Activated T-cell treated with anti-CD3 and anti-CD28 coated beads for 24 hours (primary cell): ENCODE measurements around the gene CTSH.
A peak's percentile ranks its signal among the peaks of the same experiment; 100 is the strongest.
"Not testable (repeated sequence)": the region's sequence is repeated elsewhere in the genome, so short reads cannot be mapped to it uniquely, and the experiment has no call there.

Source experiments
- DNase-seq: peaks from one replicate; pipeline ENCODE4 v3.0.0-alpha.2; 2020; ENCODE audit warnings: low read depth

The CTSH gene

DNA sequence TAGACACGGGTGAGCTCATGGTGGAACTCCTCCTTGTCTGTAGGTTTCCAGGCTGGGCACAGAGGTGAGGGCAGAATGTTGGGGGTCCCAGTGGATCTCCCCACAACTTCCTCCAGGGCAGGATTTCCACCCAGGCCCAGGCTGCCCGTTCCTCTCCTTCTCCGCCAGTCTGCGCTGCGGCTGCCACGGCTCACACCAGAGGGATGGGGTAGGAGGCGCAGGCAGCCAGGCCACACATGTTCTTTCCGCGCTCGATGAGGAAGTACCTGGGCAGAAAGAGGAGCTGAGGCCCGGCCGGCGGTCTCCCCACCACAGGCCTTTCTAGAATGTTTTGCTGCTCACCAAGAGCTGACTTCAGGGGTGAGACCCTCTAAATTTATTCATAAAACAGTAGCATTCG lies 22.9 kb downstream of the CTSH start:
- DNase-seq: no peak

DNA sequence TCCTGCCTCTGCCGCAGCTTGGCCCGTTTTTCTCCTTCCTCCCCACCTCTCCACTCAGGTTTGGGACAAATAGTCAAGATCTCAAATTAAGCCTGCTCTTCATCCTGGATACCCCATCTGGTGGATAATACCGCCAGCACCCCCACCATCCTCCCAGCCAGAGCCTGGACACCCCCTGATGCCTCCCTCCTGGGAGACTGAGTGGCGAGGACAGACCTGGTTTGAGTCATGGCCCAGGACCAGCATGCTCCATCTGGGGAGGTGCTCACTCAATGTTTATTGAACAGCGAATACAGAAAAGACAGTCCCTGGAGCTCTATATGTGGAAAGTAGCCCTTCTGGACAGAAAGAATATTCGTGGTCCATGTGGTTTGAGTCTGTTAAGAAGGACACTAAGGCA lies 23.3 kb downstream of the CTSH start:
- DNase-seq: no peak

DNA sequence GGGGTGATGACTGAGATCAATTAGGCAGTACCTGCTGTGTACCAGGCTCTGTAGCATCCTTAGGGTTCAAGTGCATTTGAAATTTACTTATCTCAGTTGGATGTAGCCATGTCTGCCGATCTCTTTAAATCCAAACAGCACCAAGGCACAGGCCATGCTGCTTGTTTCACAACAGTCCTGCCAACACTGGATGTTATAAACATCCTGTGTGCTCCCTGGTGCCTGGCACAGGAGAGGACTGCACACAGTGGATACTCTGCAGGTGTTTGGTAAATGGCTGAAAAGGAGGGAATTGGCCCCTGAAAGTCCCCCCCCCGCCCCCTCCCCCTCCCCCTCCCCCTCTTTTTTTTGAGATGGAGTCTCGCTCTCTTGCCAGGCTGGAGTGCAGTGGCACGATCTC lies 27.0 kb downstream of the CTSH start:
- no peak for DNase-seq

DNA sequence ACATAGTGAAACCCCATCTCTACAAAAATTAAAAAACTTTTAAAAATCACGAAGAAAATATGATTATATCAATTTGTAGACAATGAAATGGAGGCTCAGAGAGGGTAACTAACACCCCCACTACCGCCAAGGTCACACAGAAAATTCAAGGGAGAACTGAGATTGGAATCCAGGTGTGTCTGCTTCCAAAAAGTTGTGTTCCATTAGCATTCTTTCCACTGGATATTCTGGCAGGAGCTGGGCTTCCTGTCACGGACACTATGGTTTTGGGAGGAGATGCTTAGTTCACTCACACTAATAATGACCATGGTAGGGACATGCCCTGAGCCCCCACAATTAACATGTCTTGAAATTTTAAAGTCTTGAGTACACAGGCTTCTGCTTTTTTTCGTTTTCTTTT lies 28.8 kb downstream of the CTSH start:
- DNase-seq: no peak

DNA sequence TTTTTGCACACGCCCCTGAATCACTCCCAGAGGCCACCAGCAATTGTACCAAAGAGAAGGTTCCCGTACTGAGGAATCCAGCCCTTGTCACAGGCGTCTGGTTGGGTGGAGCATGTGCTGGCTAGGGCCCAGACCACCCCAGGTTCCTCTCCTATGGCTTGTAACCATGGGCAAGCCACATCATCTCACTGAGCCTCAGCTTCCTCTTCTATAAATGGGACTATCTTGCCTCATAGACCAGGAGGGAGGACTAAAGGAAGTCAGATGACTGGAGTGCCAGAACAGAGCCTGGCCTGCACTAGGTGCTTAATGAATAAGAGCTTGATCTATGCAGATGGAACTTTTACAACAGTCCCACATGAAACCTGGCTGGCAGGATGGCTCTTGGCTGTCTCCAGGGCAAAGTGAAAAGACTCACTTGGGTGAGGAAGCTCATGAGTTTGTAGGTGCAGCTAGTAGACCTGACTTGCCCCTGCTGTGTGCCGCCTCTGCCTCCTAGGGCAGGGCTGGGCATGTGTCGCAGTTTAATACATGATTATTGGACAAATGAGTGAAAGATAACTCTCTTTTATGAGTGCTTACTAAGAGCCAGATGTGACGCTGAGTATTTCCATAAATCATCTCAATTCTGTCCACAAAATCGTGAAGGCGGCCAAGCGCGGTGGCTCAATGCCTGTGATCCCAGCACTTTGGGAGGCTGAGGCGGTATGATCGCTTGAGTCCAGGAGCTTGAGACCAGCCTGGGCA lies 29.3 kb downstream of the CTSH start:
- no peak for DNase-seq

DNA sequence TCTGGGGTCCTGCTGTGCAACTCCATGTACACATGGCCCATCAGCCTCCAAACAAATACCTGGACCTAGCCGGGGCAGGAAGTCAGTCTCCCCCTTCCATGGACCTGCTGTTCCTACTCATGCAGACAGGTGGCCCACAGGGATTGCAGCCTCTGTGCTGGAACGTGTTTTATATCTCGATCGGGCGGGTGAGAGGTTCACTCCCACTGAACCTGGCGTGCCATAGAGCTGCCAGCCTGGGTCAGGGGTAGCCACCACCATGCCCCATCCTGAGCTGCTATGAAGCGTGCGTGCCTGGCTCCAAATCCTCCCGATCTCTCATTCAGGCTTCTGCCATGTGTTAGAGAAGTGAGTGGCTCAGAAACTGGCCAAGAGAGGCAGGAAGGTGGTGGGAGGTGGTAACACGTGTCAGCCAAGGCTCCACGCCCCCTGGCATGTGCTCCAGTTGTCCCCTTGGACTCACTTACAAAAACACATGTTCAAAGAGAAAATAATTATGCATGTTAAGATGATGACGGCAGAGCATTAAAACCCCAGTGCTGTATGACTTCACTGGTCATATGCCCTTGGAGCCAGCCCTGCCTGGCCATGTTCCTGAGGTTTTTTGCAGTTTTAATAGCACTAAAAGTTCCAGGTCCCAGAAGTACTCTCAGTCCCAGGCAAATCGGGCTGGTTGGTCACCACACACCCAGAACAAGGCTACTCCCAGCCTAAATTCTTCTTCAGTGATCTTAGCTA lies 30.6 kb downstream of the CTSH start:
- no peak for DNase-seq

DNA sequence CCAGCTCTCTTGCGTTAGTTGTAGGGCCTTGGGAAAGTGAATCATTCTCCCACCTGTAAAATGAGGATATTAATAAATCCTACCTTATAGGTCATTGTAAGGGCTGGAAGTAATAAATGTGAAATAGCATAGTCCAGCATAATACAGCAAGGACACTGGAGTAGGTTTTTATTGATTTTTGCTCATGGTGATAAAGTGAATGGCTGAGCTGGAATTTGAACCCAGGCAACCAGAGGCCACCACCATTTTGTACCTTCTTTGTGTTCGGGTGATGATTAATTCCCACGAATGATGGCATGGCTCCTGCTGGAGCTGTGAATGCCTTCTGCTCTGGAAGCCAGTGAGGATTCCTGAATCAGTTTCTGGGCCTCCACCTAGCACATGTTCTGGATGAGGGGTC lies 31.8 kb downstream of the CTSH start:
- DNase-seq: no peak

DNA sequence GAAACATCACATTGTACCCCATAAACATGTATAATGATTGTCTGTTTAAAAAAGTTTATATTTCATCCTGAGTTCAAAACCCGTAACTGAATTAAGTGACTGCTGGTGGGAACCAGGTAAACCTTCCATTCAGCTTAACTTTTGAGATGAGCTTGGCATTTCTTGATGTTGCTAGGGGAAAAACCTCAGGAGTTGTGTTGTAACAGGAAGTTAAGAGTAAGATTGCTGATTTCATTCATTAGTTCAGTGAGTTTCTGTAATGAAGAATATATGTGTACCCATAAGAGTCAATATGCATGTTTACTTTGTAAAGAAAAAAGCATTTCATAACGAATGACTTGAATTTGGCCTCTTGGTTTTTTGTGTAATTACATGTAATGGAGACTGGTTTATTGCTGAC lies 32.5 kb downstream of the CTSH start:
- no peak for DNase-seq

DNA sequence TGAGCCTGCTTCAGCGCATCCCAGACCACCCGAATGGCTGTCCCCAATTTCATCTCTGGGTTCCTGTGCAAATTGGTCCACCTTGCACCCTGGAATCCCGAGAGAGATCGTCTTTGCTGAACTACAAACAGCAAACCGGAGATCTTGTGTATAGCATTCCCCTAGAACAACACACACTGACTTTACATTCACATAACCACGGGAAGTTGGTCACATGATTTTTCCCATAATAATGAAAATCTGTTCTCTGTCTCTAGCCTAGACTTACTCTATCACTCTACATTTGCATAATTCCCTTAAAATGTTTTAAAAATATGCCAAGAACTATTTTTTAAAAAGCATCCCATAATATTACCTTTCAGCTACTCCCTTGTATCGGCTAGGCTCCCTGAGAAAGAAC lies 34.6 kb downstream of the CTSH start:
- DNase-seq: no peak

DNA sequence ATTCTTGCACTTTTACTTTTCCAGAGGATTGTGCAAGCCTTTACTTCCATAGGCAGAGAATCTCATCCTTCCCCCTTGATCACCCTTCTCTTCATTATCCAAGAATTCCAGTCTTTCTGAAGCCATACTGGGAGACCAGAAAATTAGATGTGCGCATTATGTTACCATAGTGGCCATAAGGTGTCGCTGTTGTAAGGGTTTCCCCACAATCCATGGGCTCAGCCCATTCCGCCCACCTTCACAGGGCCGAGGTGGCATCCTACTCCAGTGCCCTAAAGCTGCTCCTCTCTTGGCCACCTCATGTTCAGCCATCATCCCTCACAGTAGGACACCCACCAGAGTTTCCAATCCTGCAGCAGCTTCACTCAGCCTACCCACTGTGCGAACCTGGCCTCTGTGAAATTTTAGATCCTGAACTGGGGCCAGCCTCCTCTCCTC lies 35.0 kb downstream of the CTSH start:
- DNase-seq: peak; percentile 5

DNA sequence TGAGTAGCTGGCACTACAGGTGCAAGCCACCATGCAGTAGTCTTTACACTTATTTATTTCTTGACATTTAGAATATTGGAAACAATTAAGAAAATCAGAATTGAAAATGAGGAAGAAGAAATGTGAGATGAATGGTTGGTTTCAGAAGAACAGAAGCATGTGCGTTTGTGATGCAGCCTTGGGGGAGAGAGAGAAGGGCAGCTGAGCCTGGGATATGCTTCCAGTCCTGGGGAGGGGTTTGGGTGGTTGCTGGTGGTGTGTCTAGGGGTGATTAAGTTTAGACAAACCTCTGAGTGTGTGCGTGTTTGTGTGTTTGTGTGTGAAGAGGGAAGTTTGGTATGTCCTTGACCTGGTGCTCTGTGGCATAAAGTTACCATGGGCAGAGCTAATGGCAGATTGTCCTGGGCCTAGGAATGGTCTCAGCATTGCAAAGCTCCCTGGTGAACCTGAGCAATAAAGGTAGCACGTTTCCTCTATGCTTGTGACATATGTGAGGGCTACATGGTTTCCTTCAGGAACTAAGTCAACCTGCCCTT lies 35.6 kb downstream of the CTSH start:
- no peak for DNase-seq

DNA sequence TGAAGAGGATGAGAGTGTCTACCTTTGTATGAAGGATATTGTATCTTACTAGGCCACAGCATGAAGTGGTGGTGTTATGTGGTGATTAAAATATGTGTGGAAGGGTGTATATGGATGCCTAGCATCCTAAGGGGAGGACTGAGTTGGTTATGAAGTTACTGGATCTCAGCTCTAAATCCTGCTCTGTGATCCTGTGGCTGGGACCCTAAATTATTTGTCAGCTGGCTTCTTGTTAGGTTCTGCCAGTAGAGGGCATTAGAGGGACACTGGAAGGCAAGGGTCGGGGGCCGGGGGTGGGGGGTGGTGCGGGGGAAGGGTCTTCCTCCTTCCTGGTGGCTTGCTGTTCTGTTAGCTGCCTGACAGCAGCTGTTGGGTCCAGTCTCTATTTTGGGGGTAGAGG lies 37.3 kb downstream of the CTSH start:
- no peak for DNase-seq

DNA sequence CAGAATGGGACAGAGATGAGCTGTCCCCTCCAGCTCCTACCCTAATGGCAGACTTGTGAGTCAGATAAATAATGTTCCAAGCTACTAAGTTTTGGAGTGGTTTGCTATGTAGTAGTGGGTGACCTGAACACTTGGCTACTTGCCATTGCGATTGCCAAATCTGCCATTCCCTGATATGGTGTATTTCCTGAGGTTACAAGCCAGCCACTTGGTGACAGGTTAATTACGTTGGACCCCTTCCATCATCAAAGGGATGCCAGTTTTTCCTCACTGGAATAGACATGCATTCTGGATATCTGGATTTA lies 38.6 kb downstream of the CTSH start:
- no peak for DNase-seq

DNA sequence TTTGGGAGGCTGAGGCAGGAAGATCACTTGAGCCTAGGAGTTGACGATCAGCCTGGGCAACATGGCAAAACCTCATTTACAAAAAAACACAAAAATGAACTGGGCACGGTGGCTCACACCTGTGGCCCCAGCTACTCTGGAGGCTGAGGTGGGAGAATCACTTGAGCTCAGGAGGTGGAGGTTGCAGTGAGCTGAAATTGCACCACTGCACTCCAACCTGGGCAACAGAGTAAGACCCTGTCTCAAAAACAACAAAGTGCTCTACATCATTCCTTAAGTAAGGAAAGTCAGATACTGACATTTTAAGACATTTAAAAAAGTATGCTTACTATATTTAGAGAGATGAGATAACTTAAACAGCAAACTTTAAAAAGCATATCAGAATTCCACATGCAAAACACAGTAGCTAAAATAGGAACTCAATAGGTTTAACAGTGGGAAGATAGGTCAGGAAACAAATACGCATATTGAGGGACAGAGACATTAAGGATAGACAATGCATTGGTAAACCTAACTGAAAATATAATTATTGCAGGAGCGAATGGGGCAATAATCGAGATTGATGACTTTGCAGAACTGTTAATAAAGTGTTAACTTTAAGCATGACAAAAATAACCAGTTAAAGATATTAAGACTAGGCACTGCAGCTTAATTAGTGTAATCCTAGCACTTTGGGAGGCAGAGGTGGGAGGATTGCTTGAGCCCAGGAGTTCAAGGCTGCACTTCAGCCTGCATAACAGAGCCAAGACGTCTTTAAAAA lies 40.1 kb downstream of the CTSH start:
- DNase-seq: no peak

DNA sequence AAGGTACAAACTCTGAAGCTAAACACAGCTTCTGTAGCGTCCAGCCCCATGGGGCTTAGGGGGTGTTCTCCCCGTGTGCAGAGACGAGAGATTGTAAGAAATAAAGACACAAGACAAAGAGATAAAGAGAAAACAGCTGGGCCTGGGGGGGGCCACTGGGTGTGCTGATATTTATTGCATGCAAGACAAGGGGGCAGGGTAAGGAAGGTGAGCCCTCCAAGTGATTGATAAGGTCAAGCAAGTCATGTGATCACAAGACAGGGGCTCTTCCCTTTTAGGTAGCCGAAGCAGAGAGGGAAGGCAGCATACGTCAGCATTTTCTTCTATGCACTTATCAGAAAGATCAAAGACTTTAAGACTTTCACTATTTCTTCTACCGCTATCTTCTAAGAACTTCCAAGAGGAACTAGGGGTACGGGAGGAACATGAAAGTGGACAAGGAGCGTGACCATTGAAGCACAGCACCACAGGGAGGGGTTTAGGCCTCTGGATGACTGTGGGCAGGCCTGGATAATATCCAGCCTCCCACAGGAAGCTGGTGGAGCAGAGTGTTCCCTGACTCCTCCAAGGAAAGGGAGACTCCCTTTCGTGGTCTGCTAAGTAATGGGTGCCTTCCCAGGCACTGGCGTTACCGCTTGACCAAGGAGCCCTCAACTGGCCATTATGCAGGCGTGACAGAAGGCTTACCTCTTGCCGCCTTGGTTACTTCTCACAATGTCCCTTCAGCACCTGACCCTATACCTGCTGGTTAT lies 42.4 kb downstream of the CTSH start:
- DNase-seq: not testable (repeated sequence)

DNA sequence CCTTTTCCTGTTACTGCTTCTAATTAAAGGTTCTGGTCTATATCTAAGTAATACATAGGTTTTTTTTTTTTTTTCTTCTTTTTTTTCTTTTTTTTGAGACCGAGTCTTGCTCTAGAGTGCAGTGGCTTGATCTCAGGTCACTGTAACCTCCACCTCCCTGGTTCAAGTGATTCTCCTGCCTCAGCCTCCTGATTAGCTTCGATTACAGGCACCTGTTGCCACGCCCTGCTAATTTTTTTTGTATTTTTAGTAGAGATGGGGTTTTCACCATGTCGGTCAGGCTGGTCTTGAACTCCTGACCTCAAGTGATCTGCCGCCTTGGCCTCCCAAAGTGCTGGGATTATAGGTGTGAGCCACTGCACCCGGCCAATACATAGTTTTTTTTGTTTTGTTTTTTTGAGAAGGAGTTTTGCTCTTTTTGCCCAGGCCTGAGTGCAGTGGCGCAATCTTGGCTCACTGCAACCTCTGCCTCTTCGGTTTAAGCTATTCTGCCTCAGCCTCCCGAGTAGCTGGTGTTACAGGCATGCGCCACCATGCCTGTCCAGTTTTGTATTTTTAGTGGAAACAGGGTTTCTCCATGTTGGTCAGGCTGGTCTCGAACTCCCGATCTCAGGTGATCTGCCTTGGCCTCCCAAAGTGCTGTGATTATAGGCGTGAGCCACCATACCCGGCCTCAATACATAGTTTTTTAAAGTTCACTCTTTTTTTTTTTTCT lies 43.9 kb downstream of the CTSH start:
- not testable (repeated sequence) for DNase-seq

DNA sequence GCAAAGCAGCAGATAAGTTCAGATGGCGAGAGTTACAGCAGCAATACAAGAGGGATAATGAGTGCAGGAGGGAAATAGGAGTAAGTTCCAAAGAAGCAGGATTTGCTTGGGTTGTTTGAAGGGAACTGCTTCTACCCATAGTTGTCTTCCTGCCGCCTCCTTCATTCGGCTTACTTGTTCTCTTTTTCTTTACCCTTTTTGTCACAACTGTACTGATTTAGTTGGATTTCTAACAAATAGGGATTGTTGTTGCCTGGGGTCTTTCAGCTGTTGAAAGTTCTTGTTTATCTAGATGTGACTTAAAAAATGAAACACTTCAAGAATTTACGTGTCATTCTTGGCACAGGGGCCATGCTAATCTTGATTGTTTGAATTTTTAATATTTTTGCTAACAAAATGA lies 46.3 kb downstream of the CTSH start:
- DNase-seq: no peak

DNA sequence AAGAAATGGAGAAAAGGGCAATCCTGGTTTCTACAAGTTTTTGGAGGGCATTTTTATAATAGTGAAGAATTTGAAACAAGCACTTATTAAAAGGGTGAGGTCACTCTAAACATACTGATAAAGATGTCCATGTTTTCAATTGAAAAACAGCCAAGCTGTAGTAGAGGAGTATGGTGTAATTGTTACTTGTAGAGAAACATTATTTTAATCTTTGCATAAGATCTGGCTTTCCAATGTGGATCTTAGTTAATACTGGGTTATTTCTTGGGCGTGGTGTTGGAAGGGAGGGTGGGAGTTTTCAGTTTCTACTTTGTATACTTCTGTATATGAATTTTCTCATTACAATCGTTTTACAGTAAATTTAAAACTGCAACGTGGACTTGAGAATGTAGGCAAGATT lies 49.4 kb downstream of the CTSH start:
- DNase-seq: no peak

DNA sequence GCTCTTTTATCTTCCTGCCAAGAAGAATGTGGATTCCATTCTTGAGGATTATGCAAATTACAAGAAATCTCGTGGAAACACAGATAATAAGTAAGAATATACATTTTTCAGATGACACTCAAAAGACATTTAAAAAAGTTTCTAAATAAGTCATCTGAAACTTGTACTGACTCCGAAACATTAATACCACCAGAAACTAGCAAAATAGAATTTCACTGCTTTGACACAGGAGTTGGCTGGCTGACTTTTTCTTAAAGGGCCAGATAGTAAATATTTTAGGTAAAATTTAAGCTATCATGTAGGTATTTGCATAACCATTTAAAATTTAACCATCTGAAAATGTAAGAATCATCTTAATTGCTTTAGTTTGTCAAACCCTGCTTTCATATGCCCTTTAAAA lies 51.3 kb downstream of the CTSH start:
- DNase-seq: no peak

DNA sequence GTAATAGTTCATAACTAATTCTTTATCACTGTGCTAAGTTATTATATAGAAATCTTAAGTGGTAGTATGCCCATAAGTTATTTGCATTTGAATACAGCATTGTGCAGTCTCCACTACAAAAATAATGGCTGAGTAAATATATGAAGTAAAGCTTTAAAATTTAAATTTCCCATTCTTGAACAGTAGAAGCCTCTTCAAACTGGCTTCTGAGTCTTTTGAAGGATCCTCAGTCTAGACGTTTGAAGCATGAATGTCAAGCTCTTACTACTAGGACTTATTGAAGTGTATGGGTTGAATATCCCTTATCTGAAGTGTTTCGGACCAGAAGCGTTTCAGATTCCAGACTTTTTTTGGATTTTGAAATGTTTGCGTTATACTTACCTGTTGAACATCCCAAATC lies 55.8 kb downstream of the CTSH start:
- no peak for DNase-seq

DNA sequence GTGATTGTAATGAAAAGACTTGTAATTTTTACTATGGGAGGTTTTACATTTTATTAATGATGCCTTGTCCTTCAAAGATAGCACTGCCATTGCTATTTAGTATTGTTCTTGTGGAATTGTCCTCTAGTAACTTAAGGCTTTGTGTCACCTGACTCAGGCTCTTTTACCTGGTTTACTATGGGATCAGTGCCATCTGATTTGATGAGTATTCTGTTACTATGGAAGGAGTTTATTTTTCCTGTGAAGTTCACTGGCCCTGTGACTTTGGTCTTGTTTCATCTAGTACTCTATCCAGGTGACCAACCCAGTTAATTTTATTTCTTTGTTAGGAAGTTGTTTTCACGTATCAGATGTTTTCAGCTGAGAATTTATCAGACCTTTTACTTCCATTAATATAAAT lies 63.2 kb downstream of the CTSH start:
- DNase-seq: no peak

DNA sequence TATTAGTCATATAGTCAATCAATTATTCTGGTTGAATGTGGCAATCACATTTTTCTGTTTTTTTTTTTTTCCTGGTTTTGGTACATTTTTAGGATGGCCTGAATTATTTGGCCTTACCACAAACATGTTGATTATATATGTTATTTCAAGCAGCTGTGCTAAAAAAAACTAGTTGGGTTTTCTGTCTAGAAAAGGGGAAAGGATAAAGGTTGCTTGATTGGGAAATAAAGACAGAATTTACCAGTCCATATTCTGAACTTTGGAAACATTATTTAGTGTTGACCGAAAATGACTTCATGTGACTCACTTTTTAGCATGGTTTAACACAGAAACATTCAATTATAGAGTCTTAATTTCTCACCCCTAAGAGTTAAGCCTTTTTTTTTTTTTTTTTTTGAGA lies 64.0 kb downstream of the CTSH start:
- no peak for DNase-seq
